Stimulated activated memory B cell treated with anti-CD40 and anti-IgM and Interleukin-4, amounts not matched to agents 10 μg/mL and 1 μg/mL and 100 μg/mL, for 72 hours (primary cell): Measurements from ENCODE around the gene B9D1.

Source experiments
- ATAC-seq: fragments of 150-1000 bp; cut with Tn5 transposase; 2 replicates; pipeline ENCODE4 v1.10.0; 2021
- H3K27ac Mint-ChIP-seq: one replicate; pipeline ENCODE4 v1.8.0; 2022; ENCODE audit warnings: mild to moderate bottlenecking, mixed read lengths
- H3K27me3 Mint-ChIP-seq: one replicate; pipeline ENCODE4 v1.8.0; 2022; ENCODE audit warnings: mixed read lengths
- H3K36me3 Mint-ChIP-seq: one replicate; pipeline ENCODE4 v1.8.0; 2022; ENCODE audit warnings: mixed read lengths
- H3K4me1 Mint-ChIP-seq: one replicate; pipeline ENCODE4 v1.8.0; 2022; ENCODE audit warnings: mixed read lengths
- H3K4me3 Mint-ChIP-seq: one replicate; pipeline ENCODE4 v1.8.0; 2022; ENCODE audit warnings: mild to moderate bottlenecking, moderate library complexity, mixed read lengths
- H3K9me3 Mint-ChIP-seq: one replicate; pipeline ENCODE4 v1.8.0; 2022; ENCODE audit warnings: mixed read lengths

Gene B9D1

DNA sequence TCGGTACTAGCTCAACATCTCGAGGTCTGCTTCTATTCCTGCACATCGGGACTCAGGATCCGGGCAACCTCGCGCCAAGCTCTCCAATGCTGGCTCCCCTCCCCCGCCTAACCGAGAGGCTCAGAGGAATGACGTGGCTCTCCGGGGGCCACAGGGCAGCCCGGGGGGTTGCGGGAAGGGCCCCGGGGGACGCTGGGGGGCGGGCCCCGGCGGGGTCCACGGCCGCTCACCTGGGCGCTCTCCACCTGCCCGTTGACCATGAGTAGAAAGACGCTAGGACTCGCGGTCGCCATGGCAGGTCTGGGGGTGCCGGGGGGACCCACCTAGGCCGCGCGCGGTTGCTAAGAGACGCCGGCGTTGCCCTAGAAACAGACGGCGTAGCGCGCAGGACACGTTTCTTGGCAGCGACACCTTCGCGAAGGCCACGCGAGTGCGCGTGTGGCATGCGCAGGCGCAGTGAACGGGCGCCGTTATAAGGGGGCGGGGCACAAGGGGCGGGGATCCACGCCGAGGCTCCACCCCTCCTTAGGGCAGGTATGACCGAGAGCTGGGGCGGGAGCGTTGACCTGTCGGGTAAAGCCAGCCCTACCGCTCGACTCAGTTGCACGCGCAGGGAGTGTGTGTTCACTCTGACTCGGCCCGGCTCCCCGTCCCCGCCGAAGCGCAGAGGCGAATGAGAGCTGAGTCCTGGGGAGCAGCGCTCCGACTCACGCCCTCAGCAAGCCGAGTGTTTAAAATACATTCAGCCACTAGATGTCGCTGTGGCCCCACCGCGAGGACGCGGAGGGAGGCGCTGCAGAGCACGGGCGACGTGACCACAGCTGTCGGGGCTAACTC lies at the start of gene B9D1:
Gene B9D1 (minus strand): TSS at position 447 of the 837 bp plus-strand sequence. CDS start 154 bp downstream, at position 293.
- peak; percentile 92 for ATAC-seq
- peaks cover 15% of the 10 kb centered on the region for H3K4me1 Mint-ChIP-seq
- H3K36me3 Mint-ChIP-seq = no peaks in the 10 kb centered on the region
- peaks cover 8% of the 10 kb centered on the region for H3K27me3 Mint-ChIP-seq
- H3K9me3 Mint-ChIP-seq = no peaks in the 10 kb centered on the region
- peak within 1 kb of the TSS; percentile 22 for H3K27ac Mint-ChIP-seq
- peak within 1 kb of the TSS; percentile 84 for H3K4me3 Mint-ChIP-seq

DNA sequence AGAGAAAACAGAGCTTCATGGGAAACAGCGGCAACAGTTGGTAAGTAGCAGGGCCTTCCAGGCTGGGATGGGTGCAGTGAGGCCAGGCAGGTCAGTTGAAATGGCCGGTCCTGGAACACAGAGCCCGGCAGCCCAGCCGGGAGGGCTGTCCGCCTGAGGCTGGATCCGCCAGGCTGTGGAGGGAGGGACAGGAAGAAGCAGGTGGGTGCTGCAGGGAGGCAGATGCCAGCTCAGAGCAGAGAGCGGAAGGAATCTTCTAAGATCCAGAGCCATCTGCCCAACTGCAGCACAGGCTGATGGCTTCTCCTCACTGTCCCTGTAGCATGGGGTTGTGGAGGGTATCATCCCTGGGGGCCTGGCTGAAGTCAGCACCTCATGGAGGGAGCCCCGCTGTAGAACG lies 49.1 kb upstream of the B9D1 start:
- no peak for ATAC-seq
- Mint-ChIP-seq H3K4me3 (no peak overlapping the region), H3K27ac (no peak overlapping the region)

GRCh38 chr17:19410875-19411620 lies 48.5 kb upstream of the B9D1 start, which contains the start of gene RNF112:
Gene RNF112 (plus strand): TSS chr17:19411232. CDS start chr17:19411409, 177 bp downstream.
- no peaks in the 10 kb centered on the region for H3K9me3 Mint-ChIP-seq

More for the DNA sequence above, 49.1 kb upstream of the B9D1 start:
- Mint-ChIP-seq H3K9me3 (no peaks in the 10 kb centered on the region), H3K36me3 (no peaks in the 10 kb centered on the region), H3K4me1 (no peaks in the 10 kb centered on the region), H3K27me3 (peaks cover 34% of the 10 kb centered on the region)

DNA sequence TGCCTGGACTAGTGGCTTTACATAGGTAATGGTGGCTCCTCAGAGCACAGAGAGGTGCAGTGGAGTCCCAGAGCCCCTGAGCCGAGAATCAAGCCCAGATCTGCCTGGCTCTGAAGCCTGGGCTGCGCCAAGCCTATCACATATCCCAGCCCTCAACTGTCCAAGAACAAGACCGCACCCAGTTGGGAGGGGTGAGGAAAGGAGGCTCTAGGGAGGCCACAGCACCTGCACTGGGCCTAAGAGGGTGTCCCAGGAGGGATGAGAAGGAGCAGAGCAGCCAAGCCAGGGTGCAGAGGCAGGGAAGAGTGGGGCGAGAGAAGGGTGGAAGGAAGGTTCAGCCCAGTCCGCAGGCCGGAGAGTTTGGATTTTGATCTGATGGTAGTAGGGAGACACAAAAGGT lies 47.6 kb upstream of the B9D1 start:
- Mint-ChIP-seq H3K27me3 (peaks cover 32% of the 10 kb centered on the region), H3K4me1 (no peaks in the 10 kb centered on the region), H3K27ac (no peak overlapping the region), H3K4me3 (no peak overlapping the region), H3K9me3 (no peaks in the 10 kb centered on the region), H3K36me3 (no peaks in the 10 kb centered on the region)
- ATAC-seq = no peak

More at GRCh38 chr17:19410875-19411620, 48.5 kb upstream of the B9D1 start, which contains the start of gene RNF112:
- H3K4me1 Mint-ChIP-seq = no peaks in the 10 kb centered on the region
- no peak within 1 kb of the TSS for H3K27ac Mint-ChIP-seq
- H3K27me3 Mint-ChIP-seq = peaks cover 34% of the 10 kb centered on the region
- no peak within 1 kb of the TSS for H3K4me3 Mint-ChIP-seq
- no peak for ATAC-seq
- no peaks in the 10 kb centered on the region for H3K36me3 Mint-ChIP-seq

GRCh38 chr17:19409509-19409908 lies 47.0 kb upstream of the B9D1 start:
- no peak for ATAC-seq

GRCh38 chr17:19409066-19409465 lies 46.5 kb upstream of the B9D1 start:
- no peak overlapping the region for H3K27ac Mint-ChIP-seq

More at GRCh38 chr17:19409509-19409908, 47.0 kb upstream of the B9D1 start:
- H3K27me3 Mint-ChIP-seq = peaks cover 26% of the 10 kb centered on the region
- no peaks in the 10 kb centered on the region for H3K36me3 Mint-ChIP-seq
- no peak overlapping the region for H3K4me3 Mint-ChIP-seq
- no peak overlapping the region for H3K27ac Mint-ChIP-seq
- no peaks in the 10 kb centered on the region for H3K4me1 Mint-ChIP-seq
- H3K9me3 Mint-ChIP-seq = no peaks in the 10 kb centered on the region

GRCh38 chr17:19408346-19408710 lies 45.8 kb upstream of the B9D1 start:
- no peak for ATAC-seq
- Mint-ChIP-seq H3K36me3 (no peaks in the 10 kb centered on the region), H3K4me3 (no peak overlapping the region), H3K27me3 (peaks cover 15% of the 10 kb centered on the region), H3K4me1 (no peaks in the 10 kb centered on the region), H3K9me3 (peaks cover 3% of the 10 kb centered on the region), H3K27ac (no peak overlapping the region)

More at GRCh38 chr17:19409066-19409465, 46.5 kb upstream of the B9D1 start:
- no peaks in the 10 kb centered on the region for H3K36me3 Mint-ChIP-seq
- H3K4me1 Mint-ChIP-seq = no peaks in the 10 kb centered on the region
- no peak for ATAC-seq
- peaks cover 21% of the 10 kb centered on the region for H3K27me3 Mint-ChIP-seq
- no peaks in the 10 kb centered on the region for H3K9me3 Mint-ChIP-seq
- H3K4me3 Mint-ChIP-seq = no peak overlapping the region

DNA sequence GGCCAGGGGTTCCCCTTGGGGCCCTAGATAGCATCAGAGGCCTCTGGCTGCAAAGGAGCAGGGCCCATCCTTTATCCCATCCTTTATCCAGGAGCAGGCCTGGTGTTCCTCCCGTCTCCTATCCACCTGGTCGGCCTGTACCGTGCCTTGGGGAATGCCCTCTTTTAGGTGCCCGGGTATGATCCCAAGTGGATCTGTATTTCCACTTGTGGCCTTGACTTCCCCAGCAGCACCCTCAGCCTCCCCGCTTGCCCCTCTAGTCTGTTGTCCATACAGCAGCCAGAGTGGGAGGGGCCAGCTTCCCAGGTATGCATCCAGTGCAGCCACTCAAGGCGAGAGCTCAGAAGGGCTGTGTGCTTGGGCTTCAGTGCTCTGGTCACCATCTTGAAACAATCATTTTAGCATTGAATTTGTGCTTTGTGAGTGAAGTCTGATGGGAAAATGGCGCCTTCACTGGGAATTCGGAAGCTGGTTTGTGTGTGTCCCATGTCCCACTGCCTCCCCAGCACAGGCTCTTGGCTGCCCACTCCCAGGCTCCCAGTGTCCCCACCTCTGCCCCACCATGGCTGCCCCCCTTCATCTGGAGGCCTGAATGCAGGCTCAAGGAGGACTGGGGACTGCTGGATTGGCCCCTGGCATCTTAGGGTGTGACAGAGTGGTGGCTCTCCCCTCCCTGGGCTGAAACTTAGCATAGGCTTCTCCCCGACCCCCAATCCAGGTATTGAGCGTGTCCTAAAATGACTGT lies 45.2 kb upstream of the B9D1 start:
- peaks cover 11% of the 10 kb centered on the region for H3K27me3 Mint-ChIP-seq
- H3K4me3 Mint-ChIP-seq = no peak overlapping the region
- ATAC-seq = no peak
- H3K36me3 Mint-ChIP-seq = no peaks in the 10 kb centered on the region
- no peaks in the 10 kb centered on the region for H3K4me1 Mint-ChIP-seq
- H3K9me3 Mint-ChIP-seq = peaks cover 3% of the 10 kb centered on the region
- no peak overlapping the region for H3K27ac Mint-ChIP-seq

- peaks cover 3% of the 10 kb centered on the region for H3K9me3 Mint-ChIP-seq
- H3K4me1 Mint-ChIP-seq = no peaks in the 10 kb centered on the region
- H3K36me3 Mint-ChIP-seq = no peaks in the 10 kb centered on the region
- peaks cover 17% of the 10 kb centered on the region for H3K27me3 Mint-ChIP-seq
- H3K4me3 Mint-ChIP-seq = no peak overlapping the region
- H3K27ac Mint-ChIP-seq = no peak overlapping the region
- ATAC-seq = no peak
Measured at GRCh38 chr17:19405114-19405513, 42.6 kb upstream of the B9D1 start.

DNA sequence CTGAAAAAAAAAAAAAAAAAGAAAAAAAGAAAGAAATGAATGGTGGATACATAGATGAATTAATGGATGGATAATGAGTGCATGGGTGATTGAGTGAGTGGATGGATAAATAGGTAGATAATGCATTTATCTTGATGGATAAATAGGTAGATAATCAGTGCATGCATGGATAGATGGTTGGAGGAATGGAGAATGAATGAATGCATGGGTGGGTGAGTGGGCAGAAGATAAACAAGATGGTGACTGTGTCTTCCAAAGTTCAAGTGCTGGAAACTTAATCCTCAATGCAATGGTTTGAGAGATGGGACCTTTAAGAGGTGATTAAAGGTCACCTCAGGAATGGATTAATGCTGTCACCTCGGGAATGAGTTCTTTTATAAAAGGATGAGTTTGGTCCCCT lies 41.7 kb upstream of the B9D1 start:
- H3K4me1 Mint-ChIP-seq = no peaks in the 10 kb centered on the region
- ATAC-seq = no peak
- no peak overlapping the region for H3K27ac Mint-ChIP-seq
- no peaks in the 10 kb centered on the region for H3K36me3 Mint-ChIP-seq
- peaks cover 17% of the 10 kb centered on the region for H3K27me3 Mint-ChIP-seq
- H3K4me3 Mint-ChIP-seq = no peak overlapping the region
- peaks cover 3% of the 10 kb centered on the region for H3K9me3 Mint-ChIP-seq

DNA sequence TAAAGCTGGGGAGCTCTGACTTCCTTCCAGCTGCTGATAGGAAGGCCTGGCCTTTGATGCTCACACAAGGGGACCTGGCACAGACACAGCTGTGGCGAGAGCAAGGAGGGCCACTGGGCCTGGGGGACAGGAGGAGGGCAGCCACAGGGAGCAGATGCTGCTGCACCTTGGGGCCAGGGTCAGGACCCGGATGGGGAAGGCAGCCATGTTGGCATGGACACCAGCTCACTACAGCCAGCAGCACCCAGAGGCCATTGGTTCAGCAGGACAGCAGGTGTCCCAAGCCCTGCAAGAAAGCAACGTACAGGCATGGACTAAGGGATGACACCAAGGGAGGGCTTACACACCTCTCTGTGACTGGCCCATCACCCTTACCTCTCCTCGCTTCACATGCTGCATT lies 40.5 kb upstream of the B9D1 start:
- ATAC-seq = no peak
- Mint-ChIP-seq H3K4me1 (no peaks in the 10 kb centered on the region), H3K4me3 (no peak overlapping the region), H3K9me3 (peaks cover 3% of the 10 kb centered on the region), H3K36me3 (no peaks in the 10 kb centered on the region), H3K27me3 (peaks cover 17% of the 10 kb centered on the region), H3K27ac (no peak overlapping the region)

GRCh38 chr17:19402171-19402570 lies 39.6 kb upstream of the B9D1 start:
- Mint-ChIP-seq H3K9me3 (peaks cover 3% of the 10 kb centered on the region), H3K36me3 (no peaks in the 10 kb centered on the region), H3K27me3 (peaks cover 17% of the 10 kb centered on the region), H3K4me1 (no peaks in the 10 kb centered on the region), H3K4me3 (no peak overlapping the region), H3K27ac (no peak overlapping the region)
- ATAC-seq = no peak

- Mint-ChIP-seq H3K4me3 (no peak overlapping the region), H3K4me1 (no peaks in the 10 kb centered on the region), H3K27me3 (peaks cover 23% of the 10 kb centered on the region), H3K27ac (no peak overlapping the region), H3K36me3 (no peaks in the 10 kb centered on the region), H3K9me3 (peaks cover 3% of the 10 kb centered on the region)
- no peak for ATAC-seq
Measured at GRCh38 chr17:19401321-19402010, 38.9 kb upstream of the B9D1 start.

GRCh38 chr17:19399750-19400450 lies 37.4 kb upstream of the B9D1 start:
- Mint-ChIP-seq H3K4me1 (no peaks in the 10 kb centered on the region), H3K27ac (no peak overlapping the region)
- no peak for ATAC-seq

More at GRCh38 chr17:19399750-19400450, 37.4 kb upstream of the B9D1 start:
- Mint-ChIP-seq H3K27me3 (peaks cover 26% of the 10 kb centered on the region), H3K36me3 (no peaks in the 10 kb centered on the region), H3K9me3 (peaks cover 3% of the 10 kb centered on the region), H3K4me3 (no peak overlapping the region)
